GM19452 (cell line): Measurements from ENCODE around the gene SYT7.
"Not testable (repeated sequence)": the region's sequence is repeated elsewhere in the genome, so short reads cannot be mapped to it uniquely, and the experiment has no call there.

ENCODE experiments used
- ATAC-seq: cut with Tn5 transposase; IDR thresholded peaks from one replicate; pipeline ENCODE4 v1.9.1; 2021; ENCODE audit not compliant: unreplicated experiment

SYT7 gene

DNA sequence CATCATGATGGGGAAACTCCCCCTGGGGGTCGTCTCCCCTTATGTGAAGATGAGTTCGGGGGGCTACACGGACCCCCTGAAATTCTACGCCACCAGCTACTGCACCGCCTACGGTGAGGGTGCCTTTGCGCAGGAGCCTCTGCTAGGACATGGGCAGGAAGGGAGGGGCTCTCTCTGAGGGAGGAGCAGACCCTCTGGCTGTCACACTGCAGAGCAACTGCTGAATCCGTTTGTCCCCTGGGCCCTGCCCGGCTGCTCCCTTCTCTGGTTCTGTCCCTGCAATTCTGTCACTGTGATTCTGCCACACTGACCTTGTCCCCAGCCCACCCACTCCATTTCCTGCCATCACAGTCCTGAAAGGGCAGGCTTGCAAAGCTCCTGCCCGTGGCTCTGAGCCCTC lies 99.1 kb downstream of the SYT7 start:
- ATAC-seq = no peak

- ATAC-seq = no peak
Observed at GRCh38 chr11:61480994-61481335, 99.9 kb downstream of the SYT7 start.

DNA sequence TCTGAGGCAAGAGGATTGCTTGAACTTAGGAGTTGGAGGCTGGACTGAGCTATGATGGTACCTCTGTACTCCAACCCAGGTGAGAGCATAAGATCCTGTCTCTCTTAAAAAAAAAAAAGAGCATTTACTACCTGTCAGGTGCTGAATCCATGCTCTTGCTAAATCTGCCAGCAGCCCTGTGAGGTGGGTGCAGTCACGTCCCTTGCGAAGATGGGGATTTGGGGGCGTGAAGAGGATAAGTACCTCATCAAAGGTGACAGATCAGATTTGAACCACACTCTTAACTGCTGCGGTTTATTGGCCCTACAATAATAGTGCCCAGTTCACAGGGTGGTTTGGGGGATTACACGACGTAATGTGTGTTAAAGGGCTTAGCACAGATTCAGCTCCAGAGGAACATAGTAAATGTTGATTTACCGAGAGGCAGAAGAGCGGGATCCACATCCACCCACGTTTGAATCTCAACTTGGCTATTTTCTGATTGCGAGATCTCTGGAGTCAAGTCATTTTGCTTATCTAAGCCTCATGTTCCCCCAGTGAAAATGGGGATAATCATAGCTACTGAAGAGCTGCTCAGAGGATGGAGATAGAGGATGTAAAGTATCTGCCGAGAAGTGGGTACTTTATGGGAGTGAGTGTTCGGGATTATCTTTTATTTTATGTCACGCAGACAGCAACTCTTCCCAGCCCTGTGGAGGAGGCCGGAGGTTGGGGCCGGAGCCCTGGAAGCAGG lies 100.4 kb downstream of the SYT7 start:
- ATAC-seq = no peak

GRCh38 chr11:61479360-61480058 lies 101.4 kb downstream of the SYT7 start:
- not testable (repeated sequence) for ATAC-seq

- no peak for ATAC-seq
Observed at GRCh38 chr11:61477727-61478148, 103.1 kb downstream of the SYT7 start.

GRCh38 chr11:61477126-61477525 lies 103.8 kb downstream of the SYT7 start:
- no peak for ATAC-seq

- no peak for ATAC-seq
Observed at GRCh38 chr11:61476371-61476770, 104.5 kb downstream of the SYT7 start.

- ATAC-seq = no peak
Observed at GRCh38 chr11:61475433-61475832, 105.4 kb downstream of the SYT7 start.

- ATAC-seq = no peak
Observed at GRCh38 chr11:61474013-61474643, 106.7 kb downstream of the SYT7 start.

DNA sequence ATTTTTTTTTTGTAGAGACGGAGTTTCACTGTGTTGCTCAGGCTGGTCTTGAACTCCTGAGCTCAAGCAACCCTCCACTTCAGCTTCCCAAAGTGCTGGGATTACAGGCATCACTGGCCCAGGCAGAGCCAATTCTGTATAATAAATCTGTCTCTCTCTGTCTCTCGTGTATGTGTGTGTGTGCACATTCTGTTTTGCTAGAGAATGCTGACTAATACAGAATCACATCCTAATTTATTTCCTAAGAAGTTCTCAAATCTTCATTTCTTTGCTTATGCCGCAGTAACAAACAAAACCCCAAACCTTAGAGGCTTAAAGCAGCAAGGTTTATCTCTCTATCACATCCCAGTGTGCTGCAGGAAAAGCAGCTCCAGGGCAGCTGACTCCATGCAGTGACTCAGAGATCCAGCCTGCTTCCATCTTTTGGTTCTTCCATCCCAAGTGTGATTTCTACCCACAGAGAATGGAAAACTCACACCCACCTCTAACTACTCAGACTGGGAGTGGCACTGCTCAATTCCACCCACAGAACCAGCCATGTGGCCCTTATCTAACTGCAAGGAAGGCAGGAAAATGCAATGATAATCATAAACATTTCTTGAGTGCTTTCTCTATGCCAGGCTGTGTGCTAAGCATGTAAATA lies 107.4 kb downstream of the SYT7 start:
- ATAC-seq = no peak

- ATAC-seq = no peak
Observed at GRCh38 chr11:61472868-61473267, 108.0 kb downstream of the SYT7 start.

GRCh38 chr11:61472282-61472681 lies 108.6 kb downstream of the SYT7 start:
- no peak for ATAC-seq

DNA sequence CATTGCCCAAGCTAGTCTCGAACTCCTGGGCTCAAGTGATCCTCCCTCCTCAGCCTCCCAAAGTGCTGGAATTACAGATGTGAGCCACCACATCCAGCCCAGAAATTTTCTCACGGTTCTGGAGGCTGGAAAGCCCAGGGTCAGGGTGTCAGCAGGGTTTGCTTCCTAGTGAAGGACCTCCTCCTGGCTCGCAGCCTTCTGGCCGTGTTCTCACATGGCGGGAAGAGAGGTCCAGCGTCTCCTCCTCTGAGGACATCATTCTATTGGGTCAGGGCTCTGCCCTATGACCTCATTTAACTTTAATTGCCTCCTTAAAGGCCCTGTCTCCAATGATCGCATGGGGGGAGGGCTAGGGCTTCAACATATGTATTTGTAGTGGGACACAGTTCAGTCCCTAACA lies 112.9 kb downstream of the SYT7 start:
- ATAC-seq = no peak

- ATAC-seq = not testable (repeated sequence)
Observed at GRCh38 chr11:61467602-61468001, 113.3 kb downstream of the SYT7 start.
